SKM-1 treated with dmso at 0.1 percent for 144 hours (cell line): ENCODE data around the gene KIRREL3.

ENCODE experiments used
- DNase-seq: peaks from one replicate; lab custom pipeline; 2025; ENCODE audit not compliant: unreplicated experiment; lab: John Stamatoyannopoulos, UW

Gene KIRREL3

GRCh38 chr11:126456783-126457542 lies 543.6 kb downstream of the KIRREL3 start:
- no peak for DNase-seq

- DNase-seq = no peak
These were observed 544.5 kb downstream of the KIRREL3 start for GRCh38 chr11:126456089-126456488.

GRCh38 chr11:126452241-126453101 lies 548.1 kb downstream of the KIRREL3 start:
- DNase-seq = no peak

GRCh38 chr11:126451211-126451802 lies 549.3 kb downstream of the KIRREL3 start:
- no peak for DNase-seq

GRCh38 chr11:126450806-126451205 lies 549.8 kb downstream of the KIRREL3 start:
- no peak for DNase-seq

- no peak for DNase-seq
These were observed 550.4 kb downstream of the KIRREL3 start for GRCh38 chr11:126450198-126450597.

- no peak for DNase-seq
These were observed 554.0 kb downstream of the KIRREL3 start for GRCh38 chr11:126446581-126446980.

GRCh38 chr11:126444072-126444471 lies 556.5 kb downstream of the KIRREL3 start:
- DNase-seq = no peak

- no peak for DNase-seq
These were observed 557.5 kb downstream of the KIRREL3 start for GRCh38 chr11:126443120-126443519.

GRCh38 chr11:126440792-126441514 lies 559.6 kb downstream of the KIRREL3 start:
- DNase-seq = peak; percentile 52

- DNase-seq = no peak
These were observed 560.3 kb downstream of the KIRREL3 start for GRCh38 chr11:126440276-126440675.

- no peak for DNase-seq
These were observed 561.9 kb downstream of the KIRREL3 start for GRCh38 chr11:126438691-126439090.

- DNase-seq = no peak
These were observed 562.3 kb downstream of the KIRREL3 start for GRCh38 chr11:126438272-126438671.

- DNase-seq = no peak
These were observed 562.8 kb downstream of the KIRREL3 start for GRCh38 chr11:126437731-126438130.

GRCh38 chr11:126436209-126436755 lies 564.3 kb downstream of the KIRREL3 start:
- DNase-seq = no peak

GRCh38 chr11:126434950-126435335 lies 565.6 kb downstream of the KIRREL3 start:
- DNase-seq = no peak

- DNase-seq = no peak
These were observed 566.3 kb downstream of the KIRREL3 start for GRCh38 chr11:126433989-126434949.

- DNase-seq = no peak
These were observed 567.2 kb downstream of the KIRREL3 start for GRCh38 chr11:126433244-126433846.

GRCh38 chr11:126432525-126432924 lies 568.0 kb downstream of the KIRREL3 start:
- DNase-seq = no peak
